EH (cell line): ENCODE results near the gene OSBPL10.
A peak's percentile ranks its signal among the peaks of the same experiment; 100 is the strongest.
"Not testable (repeated sequence)": the region's sequence is repeated elsewhere in the genome, so short reads cannot be mapped to it uniquely, and the experiment has no call there.

Experiments
- DNase-seq: peaks from one replicate; pipeline ENCODE4 v3.0.0-alpha.2; 2015; ENCODE audit warnings: low read depth

Gene OSBPL10

DNA sequence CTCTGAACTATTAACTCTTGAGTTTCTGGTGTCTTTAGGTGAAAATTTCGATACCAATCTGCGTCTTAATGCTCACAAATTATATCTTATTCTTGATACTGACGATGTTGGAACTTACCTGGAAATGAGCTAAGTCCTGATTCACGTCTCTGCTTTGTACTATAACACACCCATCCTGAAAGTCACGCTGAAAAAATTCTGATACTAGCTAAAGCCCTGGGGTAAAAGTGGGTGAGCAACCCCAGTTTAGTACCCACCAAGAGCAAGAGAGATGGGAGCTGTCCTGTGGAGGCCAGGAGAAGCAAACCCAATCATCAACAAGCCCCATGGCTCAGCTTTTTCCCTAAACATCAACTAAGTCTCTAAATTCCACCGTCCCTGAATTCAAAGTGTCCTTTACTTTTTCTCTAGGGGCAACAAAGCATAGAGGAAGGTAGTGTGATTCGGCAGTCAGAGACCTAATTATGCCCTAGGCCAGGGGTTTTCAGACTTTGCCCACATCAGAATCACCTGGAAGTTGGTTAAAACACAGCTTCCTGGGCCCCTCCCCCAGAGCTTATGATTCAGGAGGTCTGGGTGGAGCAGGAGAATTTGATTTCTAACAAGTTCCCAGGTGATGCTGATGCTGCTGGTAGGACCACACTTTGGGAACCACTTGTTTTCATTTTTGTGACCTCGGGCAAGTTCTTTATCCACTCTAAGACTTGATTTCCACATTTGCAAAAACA lies 90.2 kb downstream of the OSBPL10 start:
- DNase-seq: no peak

DNA sequence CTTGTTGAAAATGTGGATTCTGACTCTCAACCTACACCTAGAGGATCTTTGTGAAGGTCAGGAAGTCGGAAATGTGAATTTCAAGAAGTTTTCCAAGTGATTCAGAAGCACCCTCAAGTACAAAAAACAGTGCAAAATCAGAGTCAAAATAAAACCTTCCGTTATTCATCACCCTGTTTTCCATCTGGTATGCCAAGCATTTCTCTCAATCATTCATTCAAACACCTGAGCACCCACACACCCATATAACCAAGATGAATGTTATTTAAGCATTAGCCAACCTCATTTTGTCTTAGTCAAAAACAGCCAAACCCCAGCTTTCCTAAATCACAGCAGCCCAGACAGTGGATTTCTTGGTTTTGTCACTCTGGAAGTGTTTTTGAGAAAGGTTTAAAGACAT lies 91.1 kb downstream of the OSBPL10 start:
- DNase-seq: no peak

DNA sequence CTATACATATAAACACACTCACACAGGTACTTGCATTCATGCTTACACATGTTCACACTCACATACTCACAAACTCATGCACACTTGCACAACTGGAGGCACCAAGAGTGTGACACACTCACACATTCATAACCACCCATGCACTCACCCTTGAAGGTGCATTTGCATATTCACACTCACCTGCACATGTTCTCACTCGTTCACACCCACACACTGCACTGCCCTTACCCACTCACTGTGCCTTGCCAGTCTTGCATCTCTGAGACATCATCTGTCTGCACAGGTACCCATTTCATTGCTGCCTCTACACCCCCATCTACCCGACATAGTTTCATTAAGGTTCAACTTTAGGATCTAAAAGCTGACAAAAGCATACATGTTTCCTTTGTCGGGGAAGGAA lies 95.8 kb downstream of the OSBPL10 start:
- no peak for DNase-seq

DNA sequence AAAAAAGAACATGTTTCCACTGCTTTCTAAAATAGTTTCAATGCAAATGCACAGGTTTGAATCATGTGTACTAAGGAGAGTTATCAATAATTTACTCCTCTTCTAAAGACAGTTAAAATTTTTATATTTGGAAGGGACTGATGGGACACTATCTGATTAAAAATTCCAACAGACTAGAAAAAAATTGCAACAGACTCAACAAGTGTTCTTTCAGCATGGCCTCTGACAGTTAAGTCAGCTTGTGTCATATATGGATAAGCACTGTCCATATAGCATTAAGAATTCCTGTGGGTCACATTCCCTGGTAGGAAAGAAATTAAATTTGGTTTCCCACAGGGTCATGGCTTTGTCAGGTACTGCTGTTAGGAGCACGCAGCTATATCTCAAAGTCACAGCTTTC lies 96.8 kb downstream of the OSBPL10 start:
- DNase-seq: no peak

DNA sequence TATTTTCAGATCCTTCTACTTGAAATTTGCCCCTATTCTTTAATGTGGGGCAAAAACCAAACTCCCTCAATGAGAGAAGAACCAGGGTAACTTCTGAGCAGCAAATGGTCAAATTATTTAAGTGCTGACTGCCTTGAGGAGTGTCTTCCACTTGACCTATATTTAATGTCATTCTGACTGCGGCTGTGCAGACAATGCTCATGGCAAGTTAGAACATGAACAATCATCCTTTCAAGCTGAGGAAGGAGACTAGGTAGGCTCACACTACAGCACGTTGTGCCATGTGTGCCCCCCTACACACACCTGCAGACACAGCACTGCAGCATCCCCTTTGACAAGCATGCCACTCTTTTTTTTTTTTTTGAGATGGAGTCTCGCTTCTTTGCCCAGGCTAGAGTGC lies 98.2 kb downstream of the OSBPL10 start:
- no peak for DNase-seq

DNA sequence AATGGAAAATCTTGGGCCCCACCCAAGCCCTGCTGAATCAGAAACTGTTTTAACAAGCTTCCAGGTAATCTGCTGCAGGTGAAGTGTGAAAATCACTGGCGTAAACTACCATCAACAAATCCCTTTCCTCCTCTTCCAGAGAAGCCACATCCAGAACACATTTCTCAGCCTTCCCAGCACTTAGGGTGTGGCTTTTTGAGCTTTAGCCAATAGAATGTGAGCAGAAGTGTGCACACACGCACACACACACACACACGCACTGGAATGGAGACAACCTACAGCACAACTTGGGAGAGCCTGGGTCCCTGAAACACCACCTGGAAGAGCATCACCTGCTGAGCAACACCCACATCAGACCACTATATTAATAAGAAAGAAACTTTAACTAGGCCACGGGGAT lies 98.6 kb downstream of the OSBPL10 start:
- no peak for DNase-seq

DNA sequence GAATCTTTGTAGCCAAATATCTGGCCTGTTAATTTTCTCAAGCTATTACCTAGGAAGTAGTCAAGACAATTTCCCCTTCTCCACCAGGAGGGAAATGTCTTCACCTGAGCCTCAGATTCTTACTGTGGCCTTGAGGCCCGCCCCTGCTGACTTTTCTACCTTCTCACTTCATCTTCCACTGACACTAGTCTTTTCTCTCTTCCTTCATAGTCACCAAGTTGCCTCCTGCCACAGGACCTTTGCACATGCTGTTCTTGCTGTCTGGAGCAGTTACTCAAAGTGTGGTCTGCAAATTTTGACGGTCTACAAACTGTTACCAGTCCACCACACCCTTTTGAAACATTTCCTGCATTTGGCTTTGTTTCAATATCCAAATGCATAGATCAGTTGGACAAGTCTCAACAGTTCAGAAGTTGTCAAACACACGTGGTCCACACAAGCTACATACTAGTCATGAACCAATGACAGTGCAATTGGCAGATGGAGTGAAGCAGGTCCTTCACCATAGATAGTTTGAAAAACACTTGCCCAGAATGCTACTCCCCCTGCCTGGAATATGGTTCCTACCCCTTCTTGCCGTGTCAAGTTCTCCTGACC lies 100.5 kb downstream of the OSBPL10 start:
- no peak for DNase-seq

DNA sequence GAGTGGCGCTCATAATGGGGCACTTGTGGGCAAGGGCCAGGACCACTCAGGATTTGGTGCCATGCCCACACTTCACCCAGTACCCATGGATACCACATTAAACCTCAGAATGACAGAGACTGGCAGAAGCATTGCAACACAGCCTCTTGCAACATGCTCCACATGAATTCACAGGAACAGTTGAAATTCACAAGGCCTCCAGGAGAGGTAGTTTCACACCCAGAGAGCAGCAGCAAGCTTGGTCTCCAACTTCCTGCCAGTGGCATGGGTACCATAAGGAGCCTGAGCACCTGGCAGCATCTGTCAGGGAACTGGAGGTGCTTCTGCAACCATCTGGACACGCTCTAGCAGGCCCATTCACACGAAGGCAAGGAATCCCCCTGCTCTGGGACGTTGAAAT lies 101.0 kb downstream of the OSBPL10 start:
- peak; percentile 3 for DNase-seq

DNA sequence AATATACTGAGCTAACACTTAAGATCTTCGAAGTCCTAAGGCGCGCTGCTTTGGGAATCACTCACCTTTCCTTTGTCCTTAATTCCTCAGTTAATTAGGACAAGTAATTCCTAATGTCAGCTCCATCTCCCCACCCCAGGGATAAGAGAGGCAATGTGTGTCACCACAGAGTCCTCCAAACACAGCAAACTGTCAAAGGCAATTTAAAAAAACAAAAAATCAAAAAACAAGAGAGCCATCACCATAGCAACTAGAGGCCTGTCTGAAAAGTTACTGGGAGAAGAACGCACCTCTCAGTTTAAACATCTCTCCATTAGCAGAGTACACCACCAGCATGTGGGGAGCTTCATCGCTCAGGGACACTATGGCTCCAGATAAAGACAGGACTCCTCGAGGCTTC lies 101.7 kb downstream of the OSBPL10 start:
- no peak for DNase-seq

DNA sequence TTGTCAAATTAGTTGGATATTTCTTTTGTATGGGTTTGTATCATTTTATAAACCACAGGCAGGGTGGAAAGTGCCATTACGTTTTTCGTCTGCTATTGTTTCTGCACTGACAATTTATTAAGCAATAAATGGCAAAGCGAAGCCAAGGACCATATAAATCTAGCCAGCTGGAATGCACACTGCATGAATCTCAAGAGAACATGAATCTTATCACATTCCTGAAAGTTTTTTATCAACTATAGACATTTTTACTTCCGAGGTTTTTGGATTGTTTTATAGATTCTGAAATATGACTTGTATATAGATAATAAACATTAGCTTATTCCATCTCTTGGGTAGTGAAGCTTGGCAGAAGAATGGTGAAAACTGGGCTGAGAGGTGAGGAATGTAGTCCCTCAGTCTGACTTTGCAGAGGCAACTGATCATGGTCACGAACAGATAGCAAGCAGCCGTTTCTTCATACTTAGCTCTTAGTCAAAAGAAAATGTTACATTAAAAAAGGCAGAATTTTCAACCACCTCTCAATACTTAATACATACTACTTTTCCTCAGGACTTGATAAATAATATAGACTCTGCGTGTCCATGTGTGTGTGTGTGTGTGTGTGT lies 102.7 kb downstream of the OSBPL10 start:
- DNase-seq: peak; percentile 9

DNA sequence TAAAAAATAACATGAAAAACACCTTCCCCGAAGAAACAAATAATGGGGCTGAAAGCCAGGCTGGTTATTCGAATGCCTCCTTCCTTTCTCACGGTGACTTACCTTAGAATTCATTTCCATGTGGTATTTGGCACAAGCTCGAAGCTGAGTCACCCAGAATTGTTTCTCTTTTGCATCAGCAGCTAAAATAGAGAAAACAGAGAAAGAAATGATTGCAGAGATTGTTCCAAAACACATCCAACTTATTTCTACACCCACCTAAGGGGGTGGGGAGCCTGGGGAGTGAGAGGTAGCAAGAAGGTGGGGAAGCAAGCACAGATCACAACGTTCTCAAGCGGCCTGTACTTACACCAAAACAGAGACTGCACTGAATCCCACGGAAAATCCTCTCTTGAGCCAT lies 104.7 kb downstream of the OSBPL10 start:
- DNase-seq: peak; percentile 24

DNA sequence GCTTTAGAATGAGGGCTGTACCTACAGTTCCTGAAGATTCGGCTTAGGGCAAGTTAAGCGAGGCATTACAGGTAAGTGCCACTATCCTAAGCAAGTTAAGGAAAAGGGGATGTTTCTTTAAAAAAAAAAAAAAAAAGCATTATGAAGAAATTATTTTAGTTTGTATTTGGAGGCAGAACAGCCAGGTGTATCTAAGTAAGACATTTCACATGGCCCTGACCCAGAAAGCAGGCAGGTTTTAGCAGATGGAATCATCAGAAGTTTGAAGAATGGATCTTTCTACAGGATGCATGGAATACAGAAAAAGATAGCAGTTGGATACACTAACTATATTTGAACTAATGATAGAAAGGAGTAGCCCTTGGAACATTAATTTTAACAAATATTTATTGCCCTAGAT lies 105.6 kb downstream of the OSBPL10 start:
- DNase-seq: no peak

DNA sequence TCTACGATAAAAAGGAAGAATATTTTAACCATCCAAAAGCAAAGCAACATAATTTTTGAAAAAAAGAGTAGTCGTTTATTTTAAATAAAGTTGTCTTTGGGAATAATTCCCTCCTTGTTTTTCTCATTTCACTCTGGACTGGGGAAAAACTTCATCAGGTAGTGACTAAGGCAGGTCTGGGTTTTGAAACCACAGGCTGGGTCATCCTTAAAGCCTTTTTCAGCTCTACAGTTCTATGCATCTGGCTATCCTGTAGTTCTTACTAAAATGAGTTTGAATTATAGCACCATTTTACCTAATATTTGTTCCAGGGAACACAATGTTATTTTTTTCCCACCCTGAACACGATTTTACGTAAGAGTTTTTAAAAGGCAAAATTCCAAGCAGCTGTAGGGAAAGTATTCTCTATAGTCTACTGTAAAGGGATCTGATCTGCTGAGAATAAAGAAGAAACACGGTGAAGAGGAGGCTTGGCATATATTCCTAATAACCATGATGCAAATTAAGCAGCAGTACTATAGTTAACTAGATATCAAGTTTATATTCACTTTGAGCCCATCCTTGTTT lies 107.7 kb downstream of the OSBPL10 start:
- no peak for DNase-seq

DNA sequence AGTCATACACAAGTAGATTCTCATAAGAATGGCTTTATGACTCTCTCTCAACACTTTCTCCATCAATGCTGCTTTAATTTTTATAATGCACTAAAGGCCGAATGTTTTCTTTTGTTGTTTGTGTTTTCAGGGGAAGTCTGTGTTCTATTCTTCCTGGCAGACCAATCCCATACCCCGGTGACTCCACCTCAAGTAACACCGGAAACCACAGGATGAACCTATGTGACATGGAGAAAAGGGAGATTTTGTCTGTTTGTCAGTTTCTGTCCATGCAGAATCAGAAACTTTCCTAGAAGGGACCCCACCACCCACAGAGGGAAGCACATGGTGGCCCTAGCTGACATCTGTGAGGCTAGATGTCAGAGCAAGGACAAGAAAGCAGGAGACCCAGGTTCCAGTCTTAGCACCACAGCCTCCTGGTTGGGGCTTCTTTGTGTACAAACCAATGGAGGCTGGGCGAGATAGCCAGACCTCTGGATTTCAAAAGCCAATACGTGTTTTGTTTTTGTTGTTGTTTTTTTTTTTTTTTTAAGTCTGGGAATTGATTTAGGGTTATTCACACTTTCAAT lies 109.0 kb downstream of the OSBPL10 start:
- DNase-seq: no peak

DNA sequence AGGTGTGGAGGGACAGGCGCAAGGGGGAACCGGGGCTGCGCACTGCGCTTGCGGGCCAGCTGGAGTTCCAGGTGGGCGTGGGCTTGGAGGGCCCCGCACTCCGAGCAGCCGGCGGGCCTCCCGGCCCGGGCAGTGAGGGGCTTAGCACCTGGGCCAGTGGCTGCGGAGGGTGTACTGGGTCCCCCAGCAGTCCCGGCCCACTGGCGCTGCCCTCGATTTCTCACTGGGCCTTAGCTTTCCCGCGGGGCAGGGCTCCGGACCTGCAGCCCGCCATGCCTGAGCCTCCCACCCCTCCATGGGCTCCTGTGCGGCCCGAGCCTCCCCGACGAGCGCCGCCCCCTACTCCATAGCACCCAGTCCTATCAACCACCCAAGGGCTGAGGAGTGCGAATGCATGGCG lies 111.0 kb downstream of the OSBPL10 start:
- not testable (repeated sequence) for DNase-seq

DNA sequence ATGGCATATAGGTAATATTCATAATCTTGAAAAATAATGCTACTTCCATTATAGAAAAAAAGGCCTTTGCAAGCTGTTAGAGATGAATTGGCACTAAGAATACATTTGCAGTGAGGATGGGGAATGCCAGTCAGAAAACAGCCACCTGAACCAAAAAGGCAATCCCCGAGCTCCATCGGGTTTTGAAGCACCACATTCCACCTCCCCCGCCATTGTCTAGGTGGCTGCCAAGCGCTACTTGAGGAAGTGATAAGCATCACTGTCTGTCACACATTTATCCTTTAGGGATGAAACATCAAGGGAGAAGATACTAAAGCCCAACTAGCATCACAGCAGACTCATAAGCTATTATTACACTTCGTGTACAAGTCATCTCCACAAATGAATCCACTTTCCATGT lies 112.8 kb downstream of the OSBPL10 start:
- no peak for DNase-seq

DNA sequence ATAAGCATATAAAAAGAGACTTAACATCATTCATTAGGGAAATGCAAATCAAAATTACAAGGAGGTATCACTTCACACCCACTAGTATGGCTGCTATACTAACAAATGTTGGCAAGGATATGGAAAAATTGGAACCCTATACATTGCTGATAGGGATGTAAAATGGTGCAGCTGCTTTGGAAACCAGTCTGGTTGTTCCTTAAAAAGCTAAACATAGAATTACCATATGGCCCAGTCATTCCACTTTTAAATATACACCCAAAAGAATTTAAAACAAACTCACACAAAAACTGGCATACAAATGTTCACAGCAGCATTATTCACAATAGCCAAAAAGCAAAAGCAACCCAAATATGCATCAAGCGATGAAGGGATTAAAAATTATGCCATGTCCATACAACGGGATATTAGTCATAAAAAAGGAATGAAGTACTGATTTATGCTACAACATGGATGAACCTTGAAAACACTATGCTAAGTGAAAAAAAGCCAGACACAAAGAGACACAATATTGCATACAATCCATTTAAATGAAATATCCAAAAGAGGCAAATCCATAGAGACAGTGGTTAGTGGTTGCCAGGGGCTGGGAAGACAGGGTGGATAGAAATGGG lies 118.3 kb downstream of the OSBPL10 start:
- DNase-seq: no peak

DNA sequence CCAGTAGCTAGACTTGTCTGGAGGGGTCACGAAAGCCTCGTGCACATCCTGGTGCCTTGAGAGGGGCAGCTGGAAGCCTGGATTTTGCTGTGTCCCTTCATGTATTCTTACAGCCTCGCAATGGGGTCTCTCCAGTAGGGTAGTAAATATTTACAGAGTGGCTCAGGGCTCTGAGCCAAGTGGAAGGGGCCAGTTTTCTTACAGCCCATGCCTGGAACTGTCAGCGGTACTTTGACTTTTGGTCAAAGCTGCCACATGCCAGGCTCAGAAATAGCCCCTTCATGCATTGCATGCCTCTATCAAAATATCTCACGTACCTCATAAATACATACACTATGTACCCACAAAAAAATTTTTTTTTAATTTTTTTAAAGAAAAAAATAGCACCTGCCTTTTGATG lies 119.2 kb downstream of the OSBPL10 start:
- DNase-seq: no peak

DNA sequence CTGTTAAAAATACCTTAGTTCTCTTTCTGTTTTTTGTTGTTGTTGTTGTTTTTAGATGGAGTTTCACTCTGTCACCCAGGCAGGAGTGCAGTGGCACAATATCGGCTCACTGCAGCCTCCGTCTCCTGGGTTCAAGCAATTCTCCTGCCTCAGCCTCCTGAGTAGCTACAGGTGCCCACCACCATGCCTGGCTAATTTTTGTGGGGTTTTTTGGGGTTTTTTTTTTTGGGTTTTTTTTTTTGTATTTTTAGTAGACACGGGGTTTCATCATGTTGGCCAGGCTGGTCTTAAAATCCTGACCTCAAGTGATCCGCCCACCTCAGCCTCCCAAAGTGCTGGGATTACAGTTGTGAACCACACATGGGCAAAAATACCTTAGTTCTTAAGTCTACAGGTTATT lies 120.4 kb downstream of the OSBPL10 start:
- not testable (repeated sequence) for DNase-seq

DNA sequence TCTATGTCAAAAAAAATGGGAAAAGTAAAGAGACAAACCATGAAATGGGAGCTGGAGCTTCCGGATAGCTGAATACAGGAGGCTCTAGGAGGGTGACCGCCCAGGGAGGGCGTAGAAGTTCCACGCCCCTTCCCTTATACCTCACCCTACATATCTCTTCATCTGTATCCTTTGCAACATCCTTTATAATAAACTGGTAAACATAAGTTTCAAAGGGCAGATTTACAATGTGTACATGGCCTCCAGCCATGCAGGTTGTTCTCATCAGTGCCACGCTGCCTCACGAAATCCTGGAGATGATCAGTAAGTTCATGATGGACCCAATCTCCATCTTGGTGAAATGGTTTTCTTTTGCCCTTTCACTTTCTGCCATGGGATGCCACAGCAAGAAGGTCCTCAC lies 121.8 kb downstream of the OSBPL10 start:
- no peak for DNase-seq

DNA sequence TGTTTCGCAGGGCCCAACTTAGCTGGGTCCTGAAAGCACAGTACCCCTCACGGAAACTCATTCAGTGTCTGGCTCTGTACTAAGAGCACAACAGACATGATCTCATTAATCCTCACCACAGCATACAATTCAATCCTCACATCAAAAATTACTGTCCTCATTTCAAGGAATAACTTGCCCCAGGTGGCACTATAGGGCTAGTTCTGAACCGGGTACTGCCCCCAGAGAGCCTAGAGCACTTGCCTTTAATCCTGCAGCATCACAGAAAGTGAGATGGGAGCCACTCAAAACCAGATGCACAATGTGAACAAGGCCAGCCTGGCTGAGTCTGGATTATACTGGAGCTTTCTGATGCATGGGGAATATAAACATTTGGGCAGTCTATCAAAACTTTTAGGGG lies 122.6 kb downstream of the OSBPL10 start:
- peak; percentile 7 for DNase-seq

DNA sequence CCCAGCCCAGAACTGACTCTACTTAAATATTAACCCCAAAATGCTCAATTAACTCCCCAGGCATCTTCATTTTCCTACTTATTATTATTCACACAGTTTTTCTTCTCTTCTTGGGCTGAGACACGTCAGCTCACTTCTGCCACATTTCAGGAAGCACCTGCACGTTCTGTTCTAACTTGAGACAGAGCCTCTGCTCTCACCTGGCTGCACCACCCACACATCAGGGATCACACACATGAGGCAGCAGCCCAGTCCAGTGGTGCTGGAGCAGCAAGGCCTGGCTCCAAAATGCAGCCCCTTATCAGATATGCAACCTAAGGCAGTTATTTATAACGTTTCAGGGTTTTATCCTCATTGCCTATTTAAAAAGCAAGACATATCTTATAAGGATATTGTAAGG lies 127.5 kb downstream of the OSBPL10 start:
- DNase-seq: no peak

DNA sequence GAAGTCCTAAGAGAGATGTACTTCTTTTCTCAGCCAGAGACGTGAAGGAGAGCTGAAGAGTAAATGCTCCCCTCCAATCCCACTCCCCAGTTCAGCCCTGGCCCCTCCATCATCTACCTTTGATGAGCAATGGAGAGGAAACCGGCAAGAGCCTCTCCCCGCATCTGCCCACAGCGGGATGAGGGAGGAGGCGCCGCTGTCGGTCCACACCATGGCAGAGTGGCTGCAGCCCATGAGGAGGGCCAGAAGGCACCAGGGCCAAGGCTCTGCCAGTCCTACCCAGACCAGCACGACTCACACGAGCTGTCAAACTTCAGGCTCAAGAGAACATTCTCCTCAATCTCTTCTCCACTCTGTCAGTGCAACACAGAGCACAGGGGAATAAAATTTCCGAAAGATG lies 129.8 kb downstream of the OSBPL10 start:
- no peak for DNase-seq
